Stimulated activated CD8-positive, alpha-beta memory T cell treated with anti-CD3 and anti-CD28 coated beads, Interleukin-15, amount 100 ng/mL, for 24 hours (primary cell): Measurements from ENCODE around the gene NDUFA12.
A peak's percentile ranks its signal among the peaks of the same experiment; 100 is the strongest.
"Not testable (repeated sequence)": the region's sequence is repeated elsewhere in the genome, so short reads cannot be mapped to it uniquely, and the experiment has no call there.

Source experiments
- DNase-seq: peaks from one replicate; pipeline ENCODE4 v3.0.0-alpha.2; 2020; ENCODE audit warnings: low read depth

The NDUFA12 gene

DNA sequence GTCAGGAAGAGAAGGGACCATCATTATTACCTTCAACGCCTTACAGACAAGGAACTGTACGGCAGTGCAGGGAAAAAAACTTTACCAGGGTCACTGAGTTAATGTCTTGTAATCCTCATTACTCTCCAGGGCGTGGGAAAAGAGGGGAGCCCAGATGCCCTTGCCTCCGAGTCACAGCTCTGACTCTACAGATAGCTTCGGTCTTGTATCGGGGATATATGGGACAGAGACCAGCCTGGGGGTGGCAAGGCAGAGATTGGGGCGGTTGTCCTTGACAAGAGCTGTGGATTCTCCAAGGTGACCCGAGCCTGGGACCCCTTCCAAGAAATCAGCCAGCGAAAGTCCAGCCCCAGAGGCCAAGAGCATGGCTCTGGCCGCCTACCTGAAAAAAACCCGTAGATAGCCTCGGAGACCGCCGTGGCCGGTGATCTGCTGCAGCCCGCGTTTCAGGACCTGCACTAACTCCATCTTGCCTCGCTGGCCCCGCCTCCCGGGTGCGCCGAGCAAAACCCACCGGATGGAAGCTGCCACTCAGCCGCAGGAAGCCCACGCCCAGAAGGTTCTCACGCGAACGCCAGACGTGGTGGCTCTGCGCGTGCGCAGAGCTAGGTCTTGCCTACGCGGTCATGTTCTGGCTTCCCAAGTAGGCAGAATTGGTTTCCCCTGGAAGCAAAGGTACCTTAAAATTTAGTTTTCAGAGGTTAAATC, at the start of gene NDUFA12:
Gene NDUFA12, minus strand, starts transcription at position 485 of the 708 bp plus-strand sequence. Its CDS starts 17 bp downstream, at position 468.
- DNase-seq, result peak; percentile 87

DNA sequence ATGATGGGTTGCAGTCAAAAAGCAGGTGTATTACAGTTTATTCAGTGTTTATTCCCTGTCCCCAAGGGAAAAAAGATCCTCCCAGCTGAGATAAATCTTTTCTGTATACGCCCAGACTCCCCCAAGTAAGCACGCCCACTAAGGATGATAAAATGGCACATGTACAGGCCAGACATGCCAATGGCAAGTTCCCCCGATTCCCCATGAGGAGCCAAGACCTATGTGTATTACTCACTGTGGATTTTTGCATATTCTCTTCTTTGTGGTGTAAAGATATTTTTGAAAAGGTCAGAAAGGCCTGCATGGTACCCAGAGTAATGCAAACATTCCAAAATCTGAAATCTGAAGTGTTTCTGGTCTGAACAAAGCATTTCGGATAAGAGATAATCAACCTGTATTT, 47.7 kb upstream of the NDUFA12 start:
- DNase-seq, result no peak

GRCh38 chr12:95037906-95038305, 34.4 kb upstream of the NDUFA12 start:
- DNase-seq, result no peak

GRCh38 chr12:95034750-95035149, 31.3 kb upstream of the NDUFA12 start:
- no peak for DNase-seq

DNA sequence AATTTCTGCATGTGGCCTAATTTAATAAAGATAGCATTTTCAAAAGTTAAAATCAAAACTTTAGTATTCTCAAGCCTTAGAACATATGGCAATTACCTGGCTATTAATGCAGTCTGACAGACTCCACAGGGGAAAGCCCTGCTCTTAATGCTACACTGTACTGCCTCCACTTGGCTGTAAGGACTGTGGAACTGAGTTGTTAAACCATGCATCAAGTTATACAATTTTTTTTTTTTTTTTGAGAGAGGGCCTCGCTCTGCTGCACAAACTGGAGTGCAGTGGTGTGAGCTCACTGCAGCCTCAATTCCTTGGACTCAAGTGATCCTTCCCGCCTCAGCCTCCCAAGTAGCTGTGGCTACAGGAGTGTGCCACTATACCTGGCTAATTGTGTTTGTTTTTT, 19.0 kb upstream of the NDUFA12 start:
- no peak for DNase-seq

- no peak for DNase-seq
Observed at GRCh38 chr12:95017482-95017881, 14.0 kb upstream of the NDUFA12 start.

- DNase-seq, result no peak
Observed at GRCh38 chr12:95016120-95016519, 12.6 kb upstream of the NDUFA12 start.

- DNase-seq, result no peak
Observed at GRCh38 chr12:95014554-95014953, 11.1 kb upstream of the NDUFA12 start.

GRCh38 chr12:95006206-95006605, 2.7 kb upstream of the NDUFA12 start:
- no peak for DNase-seq

DNA sequence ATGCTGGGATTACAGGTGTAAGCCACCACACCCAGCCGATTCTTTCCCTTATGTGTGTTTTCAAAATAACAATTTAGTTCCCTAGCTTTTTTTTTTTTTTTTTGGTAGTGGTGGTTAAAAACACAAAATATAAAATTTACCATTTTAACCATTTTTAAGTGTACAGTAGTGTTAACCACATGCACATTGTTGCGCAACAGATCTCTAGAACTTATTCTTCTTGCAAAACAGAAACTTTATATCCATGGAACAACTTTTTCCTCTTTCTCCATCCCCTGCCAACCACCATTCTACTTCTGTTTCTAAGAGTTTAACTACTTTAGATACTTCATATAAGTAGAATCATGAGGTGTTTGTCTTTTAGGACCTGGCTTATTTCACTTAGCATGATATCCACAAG, 1.1 kb upstream of the NDUFA12 start:
- DNase-seq, result no peak

GRCh38 chr12:95003921-95004272, 400 bp upstream of the NDUFA12 start:
- no peak for DNase-seq

DNA sequence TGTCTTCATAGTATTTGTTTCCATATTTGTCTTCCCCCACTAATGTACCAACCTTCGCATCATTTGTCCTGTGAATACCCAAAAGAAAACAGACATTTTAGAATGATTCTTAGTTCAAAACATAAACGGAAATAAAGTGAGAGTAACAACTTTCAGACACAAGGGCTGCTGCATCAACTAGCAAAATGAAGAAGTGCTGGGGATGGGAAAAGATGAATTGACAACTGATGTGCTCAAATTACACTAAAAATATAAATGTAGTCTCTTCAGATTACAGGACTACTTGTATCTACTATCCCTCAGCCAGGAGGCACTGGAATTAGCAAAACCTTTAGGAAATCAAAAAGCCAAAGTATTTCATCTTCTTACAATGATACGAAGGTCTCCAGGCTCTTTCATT, 743 bp downstream of the NDUFA12 start:
- DNase-seq, result no peak

DNA sequence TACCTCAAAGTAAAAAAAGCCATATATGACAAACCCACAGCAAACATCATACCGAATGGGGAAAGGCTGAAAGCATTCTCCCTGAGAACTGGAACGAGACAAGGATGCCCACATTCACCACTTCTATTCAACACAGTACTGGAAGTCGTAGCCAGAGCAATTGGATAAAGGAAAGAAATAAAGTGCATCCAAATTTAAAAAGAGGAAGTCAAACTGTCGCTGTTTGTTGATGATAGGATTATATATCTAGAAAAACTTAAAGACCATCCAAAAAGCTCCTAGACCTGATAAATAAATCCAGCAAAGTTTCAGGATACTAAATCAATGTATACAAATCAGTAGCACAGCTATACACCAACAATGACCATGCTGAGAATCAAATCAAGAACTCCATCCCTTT, 5.2 kb downstream of the NDUFA12 start:
- no peak for DNase-seq

- DNase-seq, result no peak
Observed at GRCh38 chr12:94997726-94998125, 5.8 kb downstream of the NDUFA12 start.

DNA sequence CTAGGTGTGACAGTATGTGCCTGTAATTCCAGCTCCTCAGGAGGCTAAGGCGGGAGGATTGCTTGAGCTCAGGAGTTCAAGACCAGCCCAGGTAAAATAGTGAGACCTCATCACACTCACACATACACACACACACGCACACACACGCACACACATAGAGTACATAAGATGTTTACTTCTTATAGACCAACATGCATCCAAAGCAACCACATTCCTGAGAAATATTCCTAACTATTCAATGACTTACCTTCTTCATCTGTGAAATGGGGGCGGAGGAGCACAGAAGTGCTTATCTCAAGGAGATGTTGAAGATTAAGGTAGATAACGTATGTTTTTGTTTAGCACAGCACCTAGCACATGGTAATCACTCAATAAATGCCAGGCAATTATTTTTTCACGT, 6.4 kb downstream of the NDUFA12 start:
- no peak for DNase-seq

DNA sequence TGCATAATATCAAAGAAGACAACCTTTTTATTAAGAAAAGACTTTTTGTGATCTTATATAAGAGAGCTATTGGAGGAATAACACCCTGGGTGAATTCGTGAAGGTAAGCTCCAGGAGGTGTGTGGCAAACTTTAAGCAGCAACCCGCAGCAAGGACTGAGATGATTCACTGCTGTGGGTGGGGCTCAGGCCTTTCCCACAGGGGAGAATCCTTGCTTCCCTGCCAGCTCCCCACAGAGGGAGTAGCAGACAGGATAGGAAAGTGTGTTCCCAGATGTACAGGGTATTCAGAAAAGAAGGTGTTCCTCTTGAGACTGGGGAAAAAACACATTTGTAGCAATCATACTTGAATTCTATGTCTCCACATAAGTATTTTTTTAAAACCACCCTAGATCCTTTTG, 9.2 kb downstream of the NDUFA12 start:
- DNase-seq, result no peak

DNA sequence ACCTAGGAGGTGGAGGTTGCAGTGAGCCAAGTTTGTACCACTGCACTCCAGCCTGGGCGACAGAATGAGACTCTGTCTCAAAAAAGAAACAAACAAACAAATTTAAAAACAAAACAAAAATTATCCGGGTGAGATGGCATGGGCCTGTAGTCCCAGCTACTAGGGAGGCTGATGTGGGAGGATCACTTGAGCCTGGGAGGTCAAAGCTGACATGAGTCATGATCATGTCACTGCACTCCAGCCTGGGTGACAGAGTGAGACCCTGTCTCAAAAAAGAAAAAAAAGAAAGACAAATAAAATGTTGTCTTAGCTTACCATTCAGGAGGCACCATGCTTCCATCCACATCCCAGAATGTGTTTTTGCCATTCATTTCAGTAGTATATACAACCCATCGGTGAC, 9.6 kb downstream of the NDUFA12 start:
- DNase-seq, result not testable (repeated sequence)

DNA sequence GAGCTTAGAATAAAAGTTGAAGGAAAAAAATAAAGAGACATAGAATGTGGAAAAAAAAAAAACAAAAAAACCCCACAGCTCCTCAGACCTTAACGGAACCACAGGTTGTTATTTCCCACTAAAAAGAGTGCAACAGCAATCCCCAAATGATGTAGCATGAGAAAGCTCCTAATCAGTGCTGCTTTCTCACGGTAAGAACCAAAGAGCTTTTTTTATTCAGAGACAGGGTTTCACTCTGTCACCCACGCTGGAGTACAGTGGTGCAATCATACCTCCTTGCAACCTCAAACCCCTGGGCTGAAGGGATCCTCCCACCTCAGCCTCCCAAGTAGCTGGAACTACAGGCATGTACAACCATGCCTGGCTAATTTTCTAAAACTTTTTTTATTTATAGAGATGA, 13.3 kb downstream of the NDUFA12 start:
- no peak for DNase-seq

DNA sequence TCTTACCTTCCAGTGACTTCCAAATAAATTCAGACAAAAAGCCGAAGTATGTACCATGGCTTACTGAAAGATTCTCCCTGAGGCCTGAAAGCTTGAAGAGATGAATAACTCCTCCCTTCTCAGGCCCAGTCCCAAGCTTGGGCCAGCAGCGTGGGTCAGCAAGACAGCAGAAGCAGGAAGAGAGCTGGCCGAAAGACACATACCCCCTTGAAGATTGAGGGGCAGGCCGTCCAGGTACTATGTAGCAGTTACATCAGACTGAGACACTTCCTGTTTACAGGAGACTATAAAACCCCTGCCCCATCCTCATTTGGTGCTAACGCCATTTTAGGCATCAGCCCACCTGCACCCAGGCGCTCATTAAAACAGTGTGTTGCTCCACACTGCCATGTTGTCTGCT, 15.0 kb downstream of the NDUFA12 start:
- no peak for DNase-seq

- DNase-seq, result no peak
Observed at GRCh38 chr12:94987801-94988200, 15.7 kb downstream of the NDUFA12 start.

- no peak for DNase-seq
Observed at GRCh38 chr12:94987076-94987669, 16.3 kb downstream of the NDUFA12 start.

- not testable (repeated sequence) for DNase-seq
Observed at GRCh38 chr12:94985099-94985498, 18.4 kb downstream of the NDUFA12 start.

GRCh38 chr12:94983321-94983720, 20.2 kb downstream of the NDUFA12 start:
- no peak for DNase-seq

- DNase-seq, result no peak
Observed at GRCh38 chr12:94982456-94982855, 21.0 kb downstream of the NDUFA12 start.
